Activated T-cell treated with anti-CD3 and anti-CD28 coated beads, Interleukin-2, amount 50 U/mL, for 24 hours (primary cell): ENCODE measurements around the gene SYNPO2.

Source experiments
- DNase-seq: peaks from one replicate; pipeline ENCODE4 v3.0.0-alpha.2; 2020
- H3K27ac Mint-ChIP-seq: 2 replicates; pipeline ENCODE4 v1.8.0; 2020; ENCODE audit warnings: mild to moderate bottlenecking, mixed read lengths
- H3K27me3 Mint-ChIP-seq: 2 replicates; pipeline ENCODE4 v1.8.0; 2020; ENCODE audit warnings: mixed read lengths
- H3K36me3 Mint-ChIP-seq: 2 replicates; pipeline ENCODE4 v1.8.0; 2020; ENCODE audit warnings: low read depth, mixed read lengths
- H3K4me1 Mint-ChIP-seq: 2 replicates; pipeline ENCODE4 v1.8.0; 2020; ENCODE audit warnings: low read depth, mixed read lengths
- H3K4me3 Mint-ChIP-seq: 2 replicates; pipeline ENCODE4 v1.8.0; 2020; ENCODE audit warnings: mild to moderate bottlenecking, moderate library complexity, mixed read lengths
- H3K9me3 Mint-ChIP-seq: 2 replicates; pipeline ENCODE4 v1.8.0; 2020; ENCODE audit warnings: mixed read lengths

Gene SYNPO2

GRCh38 chr4:118936406-118936805, 47.8 kb downstream of the SYNPO2 start:
- DNase-seq = no peak
- no peak overlapping the region for H3K27ac Mint-ChIP-seq

GRCh38 chr4:118939169-118939783, 50.6 kb downstream of the SYNPO2 start:
- no peak overlapping the region for H3K27ac Mint-ChIP-seq
- H3K4me3 Mint-ChIP-seq = no peak overlapping the region
- H3K27me3 Mint-ChIP-seq = peaks cover 13% of the 10 kb centered on the region
- no peak for DNase-seq
- no peaks in the 10 kb centered on the region for H3K4me1 Mint-ChIP-seq
- no peaks in the 10 kb centered on the region for H3K9me3 Mint-ChIP-seq
- H3K36me3 Mint-ChIP-seq = no peaks in the 10 kb centered on the region

More at GRCh38 chr4:118936406-118936805, 47.8 kb downstream of the SYNPO2 start:
- Mint-ChIP-seq H3K4me1 (no peaks in the 10 kb centered on the region), H3K4me3 (no peak overlapping the region), H3K9me3 (no peaks in the 10 kb centered on the region), H3K27me3 (peaks cover 12% of the 10 kb centered on the region), H3K36me3 (no peaks in the 10 kb centered on the region)

- H3K36me3 Mint-ChIP-seq = no peaks in the 10 kb centered on the region
- no peak for DNase-seq
- H3K27ac Mint-ChIP-seq = no peak overlapping the region
- no peak overlapping the region for H3K4me3 Mint-ChIP-seq
- no peaks in the 10 kb centered on the region for H3K4me1 Mint-ChIP-seq
- peaks cover 13% of the 10 kb centered on the region for H3K27me3 Mint-ChIP-seq
- no peaks in the 10 kb centered on the region for H3K9me3 Mint-ChIP-seq
Observed at GRCh38 chr4:118941149-118941548, 52.5 kb downstream of the SYNPO2 start.

DNA sequence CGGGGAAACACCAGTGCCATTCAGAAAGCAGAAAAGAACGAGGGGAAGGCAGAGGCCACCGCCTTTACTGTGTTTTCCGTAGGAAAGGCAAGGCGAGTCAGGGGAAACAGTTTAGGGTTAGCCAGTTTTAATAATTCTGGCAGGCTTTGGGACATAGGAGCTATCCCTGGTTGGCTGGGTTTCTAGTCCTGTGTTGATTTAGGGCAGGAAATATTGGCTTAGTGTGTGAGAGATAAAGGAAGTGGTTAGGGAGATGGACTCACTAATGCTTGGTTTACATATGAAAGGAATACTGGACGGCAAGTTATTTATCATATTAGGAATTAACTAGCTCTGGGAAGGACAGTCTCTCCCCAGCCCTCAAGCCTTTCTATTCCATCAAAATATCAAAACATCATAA, 53.1 kb downstream of the SYNPO2 start:
- no peak for DNase-seq
- Mint-ChIP-seq H3K36me3 (no peaks in the 10 kb centered on the region), H3K4me1 (no peaks in the 10 kb centered on the region), H3K4me3 (no peak overlapping the region), H3K27ac (no peak overlapping the region), H3K27me3 (peaks cover 13% of the 10 kb centered on the region), H3K9me3 (no peaks in the 10 kb centered on the region)

- Mint-ChIP-seq H3K27ac (no peak overlapping the region), H3K36me3 (no peaks in the 10 kb centered on the region), H3K4me1 (no peaks in the 10 kb centered on the region), H3K4me3 (no peak overlapping the region), H3K27me3 (peaks cover 13% of the 10 kb centered on the region), H3K9me3 (no peaks in the 10 kb centered on the region)
- DNase-seq = no peak
Observed at GRCh38 chr4:118942465-118942864, 53.8 kb downstream of the SYNPO2 start.

GRCh38 chr4:118947095-118947494, 58.4 kb downstream of the SYNPO2 start:
- H3K9me3 Mint-ChIP-seq = no peaks in the 10 kb centered on the region
- no peak overlapping the region for H3K27ac Mint-ChIP-seq
- no peak overlapping the region for H3K4me3 Mint-ChIP-seq
- DNase-seq = no peak
- H3K4me1 Mint-ChIP-seq = no peaks in the 10 kb centered on the region
- no peaks in the 10 kb centered on the region for H3K27me3 Mint-ChIP-seq
- H3K36me3 Mint-ChIP-seq = no peaks in the 10 kb centered on the region

GRCh38 chr4:118948545-118949144, 60.0 kb downstream of the SYNPO2 start:
- no peaks in the 10 kb centered on the region for H3K4me1 Mint-ChIP-seq
- H3K4me3 Mint-ChIP-seq = no peak overlapping the region
- DNase-seq = no peak
- no peaks in the 10 kb centered on the region for H3K36me3 Mint-ChIP-seq
- H3K27ac Mint-ChIP-seq = no peak overlapping the region
- no peaks in the 10 kb centered on the region for H3K27me3 Mint-ChIP-seq
- no peaks in the 10 kb centered on the region for H3K9me3 Mint-ChIP-seq

- H3K27me3 Mint-ChIP-seq = no peaks in the 10 kb centered on the region
- H3K36me3 Mint-ChIP-seq = no peaks in the 10 kb centered on the region
- no peak overlapping the region for H3K27ac Mint-ChIP-seq
Observed at GRCh38 chr4:118950224-118950623, 61.6 kb downstream of the SYNPO2 start.

GRCh38 chr4:118950929-118951570, 62.4 kb downstream of the SYNPO2 start:
- no peak for DNase-seq
- Mint-ChIP-seq H3K9me3 (no peaks in the 10 kb centered on the region), H3K4me1 (no peaks in the 10 kb centered on the region), H3K27ac (no peak overlapping the region), H3K36me3 (no peaks in the 10 kb centered on the region), H3K27me3 (no peaks in the 10 kb centered on the region), H3K4me3 (no peak overlapping the region)

More at GRCh38 chr4:118950224-118950623, 61.6 kb downstream of the SYNPO2 start:
- H3K9me3 Mint-ChIP-seq = no peaks in the 10 kb centered on the region
- no peak overlapping the region for H3K4me3 Mint-ChIP-seq
- no peak for DNase-seq
- no peaks in the 10 kb centered on the region for H3K4me1 Mint-ChIP-seq

- Mint-ChIP-seq H3K27me3 (peaks cover 2% of the 10 kb centered on the region), H3K4me1 (no peaks in the 10 kb centered on the region), H3K27ac (no peak overlapping the region), H3K36me3 (no peaks in the 10 kb centered on the region), H3K4me3 (no peak overlapping the region), H3K9me3 (no peaks in the 10 kb centered on the region)
- DNase-seq = no peak
Observed at GRCh38 chr4:118953276-118953675, 64.6 kb downstream of the SYNPO2 start.

GRCh38 chr4:118954246-118954645, 65.6 kb downstream of the SYNPO2 start:
- no peak for DNase-seq
- Mint-ChIP-seq H3K36me3 (no peaks in the 10 kb centered on the region), H3K4me1 (no peaks in the 10 kb centered on the region), H3K9me3 (no peaks in the 10 kb centered on the region), H3K27ac (no peak overlapping the region), H3K27me3 (peaks cover 2% of the 10 kb centered on the region), H3K4me3 (no peak overlapping the region)

DNA sequence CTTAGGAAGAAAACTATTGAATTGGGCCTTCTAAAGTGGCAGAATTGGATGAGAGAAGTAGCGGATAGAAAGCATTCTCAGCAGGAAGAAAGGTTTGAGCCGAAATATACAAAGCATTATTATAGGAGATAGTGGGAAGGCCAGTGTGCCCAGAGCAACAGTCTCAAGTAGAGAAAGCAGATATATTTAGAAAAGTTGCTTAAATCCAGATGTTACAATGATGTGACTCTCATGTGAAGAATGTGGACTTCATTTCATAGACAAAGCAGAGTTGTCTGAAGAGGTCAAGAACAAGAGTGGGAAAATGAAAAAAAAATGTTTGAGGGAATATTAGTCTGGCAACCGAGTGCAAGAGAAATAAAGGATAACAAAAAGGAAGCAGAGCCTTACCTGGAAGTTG, 66.9 kb downstream of the SYNPO2 start:
- no peaks in the 10 kb centered on the region for H3K36me3 Mint-ChIP-seq
- peaks cover 2% of the 10 kb centered on the region for H3K27me3 Mint-ChIP-seq
- H3K9me3 Mint-ChIP-seq = no peaks in the 10 kb centered on the region
- H3K27ac Mint-ChIP-seq = no peak overlapping the region
- no peak overlapping the region for H3K4me3 Mint-ChIP-seq
- no peak for DNase-seq
- H3K4me1 Mint-ChIP-seq = no peaks in the 10 kb centered on the region

GRCh38 chr4:118957722-118958445, 69.2 kb downstream of the SYNPO2 start:
- Mint-ChIP-seq H3K4me1 (no peaks in the 10 kb centered on the region), H3K9me3 (no peaks in the 10 kb centered on the region), H3K27me3 (peaks cover 5% of the 10 kb centered on the region), H3K27ac (no peak overlapping the region), H3K4me3 (no peak overlapping the region), H3K36me3 (no peaks in the 10 kb centered on the region)
- no peak for DNase-seq

DNA sequence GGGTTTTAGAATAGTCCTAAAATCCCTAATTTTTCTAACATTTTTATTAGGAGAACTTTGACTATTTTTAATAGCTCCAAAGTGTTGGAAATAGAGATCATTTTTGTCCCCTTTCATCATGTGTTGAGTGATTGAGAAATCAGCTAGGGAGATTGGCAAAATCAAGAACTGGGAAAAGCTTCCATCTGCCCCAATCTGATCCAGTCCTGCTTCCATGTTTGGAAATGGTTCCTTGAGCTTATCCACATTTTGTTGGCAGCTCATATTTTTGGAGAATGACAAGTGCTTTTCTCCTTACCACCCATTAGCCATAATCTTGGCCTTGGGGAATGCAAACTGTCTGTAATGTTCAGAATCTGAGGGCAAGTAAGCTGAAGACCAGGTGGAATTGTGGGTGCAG, 73.9 kb downstream of the SYNPO2 start:
- H3K27ac Mint-ChIP-seq = no peak overlapping the region
- H3K4me3 Mint-ChIP-seq = no peak overlapping the region
- no peaks in the 10 kb centered on the region for H3K9me3 Mint-ChIP-seq
- H3K36me3 Mint-ChIP-seq = no peaks in the 10 kb centered on the region
- DNase-seq = no peak
- peaks cover 2% of the 10 kb centered on the region for H3K27me3 Mint-ChIP-seq
- H3K4me1 Mint-ChIP-seq = no peaks in the 10 kb centered on the region
